Esophagus muscularis mucosa (tissue), 4 donors: Measurements from ENCODE around the gene SGCE.

Source experiments
- CTCF ChIP-seq, 3 experiments: fragments of 200-600 bp in 2 of 3; fragments of 450-650 bp in 1 of 3; sonication (generic) in 2 of 3; IDR thresholded peaks; one replicate each; pipeline ENCODE4 v1.5.1; 2017 to 2019; ENCODE audit warnings: antibody characterized with exemption in 3 of 3, mild to moderate bottlenecking in 2 of 3, moderate library complexity in 1 of 3
- EP300 ChIP-seq: sonication (generic); formaldehyde crosslinking; IDR thresholded peaks from one replicate; pipeline ENCODE4 v1.6.1; 2017; ENCODE audit warnings: antibody characterized with exemption
- POLR2A ChIP-seq: fragments of 450-650 bp; IDR thresholded peaks from one replicate; pipeline ENCODE4 v1.6.1; 2017; ENCODE audit warnings: antibody characterized with exemption, moderate library complexity, mild to moderate bottlenecking, low read depth

- no peak for TF ChIP-seq CTCF (IDR thresholded peaks at IDR 0.05)
- TF ChIP-seq EP300: no peak
- TF ChIP-seq POLR2A: no peak
Measured at GRCh38 chr7:94669773-94670495, 14.0 kb upstream of the SGCE start.
